Measurements from ENCODE around the gene ZNF414. TPM values are rescaled to one million over a fixed set of nuclear protein-coding genes. Genes with fewer than 3 reads are reported as not detected.

Gene ZNF414
- total and polyA plus RNA-seq, 7 donors: 3.6 to 31.0 (median 17.1) TPM

- TF ChIP-seq CTCF (IDR thresholded peaks at IDR 0.05) (no peak), EP300 (IDR thresholded peaks at IDR 0.05) (no peak), POLR2A (IDR thresholded peaks at IDR 0.05) (no peak), POLR2AphosphoS5 (IDR thresholded peaks at IDR 0.05) (no peak)
- 88 to 90% methylated on average over 22 of the region's 22 CpGs for WGBS, 2 donors
- no peaks in the 10 kb centered on the region for H3K4me1 ChIP-seq
- H3K27ac ChIP-seq: no peak overlapping the region
- H3K27me3 ChIP-seq: no peaks in the 10 kb centered on the region
- no peaks in the 10 kb centered on the region for H3K9me3 ChIP-seq
- no peak overlapping the region for H3K4me3 ChIP-seq
- DNase-seq: no peak
- intact Hi-C loops (cut with DNase I): no loop called here
- H3K36me3 ChIP-seq: no peaks in the 10 kb centered on the region
These were observed 15.7 kb downstream of the ZNF414 start for GRCh38 chr19:8498295-8498694.

- TF ChIP-seq EP300 (IDR thresholded peaks at IDR 0.05): no peak
- TF ChIP-seq POLR2A (IDR thresholded peaks at IDR 0.05): no peak
- no peak for TF ChIP-seq CTCF (IDR thresholded peaks at IDR 0.05)
- no peak for TF ChIP-seq POLR2AphosphoS5 (IDR thresholded peaks at IDR 0.05)
- intact Hi-C loops (cut with DNase I): no loop called here
- Histone ChIP-seq H3K27me3 (no peaks in the 10 kb centered on the region), H3K27ac (no peak overlapping the region), H3K4me1 (no peaks in the 10 kb centered on the region), H3K9me3 (no peaks in the 10 kb centered on the region), H3K36me3 (peaks cover 0 to 13% (median under 1%) of the 10 kb centered on the region in 4 donors), H3K4me3 (no peak overlapping the region)
- no peak for DNase-seq
- WGBS, 2 donors: 44 to 88% methylated on average over 7 of the region's 7 CpGs
These were observed 19.8 kb downstream of the ZNF414 start for GRCh38 chr19:8494158-8494557.

GRCh38 chr19:8491574-8491973, 22.4 kb downstream of the ZNF414 start:
- Histone ChIP-seq H3K4me3 (no peak overlapping the region), H3K27me3 (no peaks in the 10 kb centered on the region), H3K36me3 (peaks cover 14 to 38% (median 19%) of the 10 kb centered on the region in 4 donors), H3K4me1 (no peaks in the 10 kb centered on the region), H3K27ac (no peak overlapping the region), H3K9me3 (no peaks in the 10 kb centered on the region)
- WGBS, 2 donors: 86 to 91% methylated on average over 6 of the region's 6 CpGs
- DNase-seq: no peak
- intact Hi-C loops (cut with DNase I): no loop called here
- no peak for TF ChIP-seq CTCF (IDR thresholded peaks at IDR 0.05)
- no peak for TF ChIP-seq POLR2AphosphoS5 (IDR thresholded peaks at IDR 0.05)
- no peak for TF ChIP-seq POLR2A (IDR thresholded peaks at IDR 0.05)
- TF ChIP-seq EP300 (IDR thresholded peaks at IDR 0.05): no peak

GRCh38 chr19:8490873-8491272, 23.1 kb downstream of the ZNF414 start:
- TF ChIP-seq CTCF (IDR thresholded peaks at IDR 0.05) (no peak), POLR2AphosphoS5 (IDR thresholded peaks at IDR 0.05) (no peak), EP300 (IDR thresholded peaks at IDR 0.05) (no peak), POLR2A (IDR thresholded peaks at IDR 0.05) (no peak)
- intact Hi-C loops (cut with DNase I): no loop called here
- 90 to 91% methylated on average over 12 of the region's 12 CpGs for WGBS, 2 donors
- Histone ChIP-seq H3K27me3 (no peaks in the 10 kb centered on the region), H3K4me3 (no peak overlapping the region), H3K9me3 (no peaks in the 10 kb centered on the region), H3K4me1 (no peaks in the 10 kb centered on the region), H3K36me3 (peaks cover 19 to 45% (median 26%) of the 10 kb centered on the region in 4 donors), H3K27ac (no peak overlapping the region)
- DNase-seq: no peak

- H3K4me3 ChIP-seq: no peak overlapping the region
- intact Hi-C loops (cut with DNase I): no loop called here
- H3K27me3 ChIP-seq: no peaks in the 10 kb centered on the region
- no peaks in the 10 kb centered on the region for H3K9me3 ChIP-seq
- no peak for TF ChIP-seq CTCF (IDR thresholded peaks at IDR 0.05)
- TF ChIP-seq EP300 (IDR thresholded peaks at IDR 0.05): no peak
- no peak for TF ChIP-seq POLR2A (IDR thresholded peaks at IDR 0.05)
- no peak for TF ChIP-seq POLR2AphosphoS5 (IDR thresholded peaks at IDR 0.05)
- no peak for DNase-seq
- 92 to 93% methylated on average over 24 of the region's 24 CpGs for WGBS, 2 donors
- H3K27ac ChIP-seq: no peak overlapping the region
- peaks cover 24 to 50% (median 31%) of the 10 kb centered on the region in 4 donors for H3K36me3 ChIP-seq
- no peaks in the 10 kb centered on the region for H3K4me1 ChIP-seq
These were observed 23.6 kb downstream of the ZNF414 start for GRCh38 chr19:8490395-8490760.
